B cell (primary cell): Measurements from ENCODE around the gene NCOA4. TPM values are rescaled to one million over a fixed set of nuclear protein-coding genes. Genes with fewer than 3 reads are reported as not detected.

ENCODE experiments used
- ATAC-seq: fragments of 200-7000 bp; cut with Tn5 transposase; one replicate; pipeline ENCODE4 v1.10.0; 2021; ENCODE audit warnings: low read depth, mild to moderate bottlenecking, moderate number of reproducible peaks, moderate library complexity
- CTCF ChIA-PET: fragments of 350-600 bp; sonication (Branson Sonifier 250); formaldehyde crosslinking; loops from one replicate; lab custom pipeline; 2021; ENCODE audit warnings: antibody characterized with exemption, inconsistent platforms; lab: Charles Lee
- POLR2A ChIA-PET: fragments of 350-600 bp; sonication (Branson Sonifier 250); formaldehyde crosslinking; loops from one replicate; lab custom pipeline; 2021; ENCODE audit warnings: antibody characterized with exemption; lab: Charles Lee
- DNase-seq: peaks from one replicate; pipeline ENCODE4 v3.0.0; 2013
- H2AFZ ChIP-seq: 2 replicates; pipeline ENCODE4 v1.6.1; 2012; ENCODE audit warnings: mild to moderate bottlenecking, low read depth, low read length; ENCODE audit not compliant: insufficient read depth, poor library complexity, severe bottlenecking
- H3K27ac ChIP-seq, 2 donors: 1 replicate in 1 of 2; 2 replicates in 1 of 2; pipeline ENCODE4 v1.5.1; 2012 to 2013; ENCODE audit warnings: low read length in 2 of 2, mild to moderate bottlenecking in 2 of 2, moderate library complexity in 1 of 2
- H3K27me3 ChIP-seq, 4 experiments: fragments of 200-600 bp in 1 of 4; sonication (generic) in 1 of 4; replicated peaks in 1 of 4; 1 replicate in 2 of 4; 2 replicates in 2 of 4; pipeline versions ENCODE4 v1.6.1 to v1.7.0; 2013 to 2016; ENCODE audit warnings: low read length in 3 of 4, mild to moderate bottlenecking in 2 of 4, mixed read lengths in 1 of 4, moderate library complexity in 1 of 4; ENCODE audit not compliant: insufficient read depth in 4 of 4, control insufficient read depth in 3 of 4; ENCODE audit errors: control extremely low read depth in 1 of 4
- H3K36me3 ChIP-seq, 2 experiments: replicated peaks in 1 of 2; 1 replicate in 1 of 2; 2 replicates in 1 of 2; pipeline versions ENCODE4 v1.6.1 to v1.7.1; 2013; ENCODE audit warnings: low read length in 1 of 2; ENCODE audit not compliant: insufficient read depth in 2 of 2, control insufficient read depth in 1 of 2; ENCODE audit errors: control extremely low read depth in 1 of 2, extremely low read depth in 1 of 2
- H3K4me1 ChIP-seq, 2 donors: fragments of 200-600 bp in 1 of 2; sonication (generic) in 1 of 2; 1 replicate in 1 of 2; 2 replicates in 1 of 2; pipeline versions ENCODE4 v1.5.1 to v1.6.1; 2013 to 2017; ENCODE audit warnings: low read length in 2 of 2; ENCODE audit not compliant: control insufficient read depth in 2 of 2, insufficient read depth in 2 of 2
- H3K4me2 ChIP-seq: replicated peaks from 2 replicates; pipeline ENCODE3; 2012; ENCODE audit warnings: mild to moderate bottlenecking, low read depth, low read length; ENCODE audit not compliant: poor library complexity, severe bottlenecking
- H3K4me3 ChIP-seq, 5 experiments: fragments of 200-600 bp in 1 of 5; sonication (generic) in 1 of 5; 1 replicate in 3 of 5; 2 replicates in 2 of 5; pipeline versions ENCODE4 v1.5.1 to v1.7.0; 2011 to 2016; ENCODE audit warnings: low read length in 4 of 5, mild to moderate bottlenecking in 4 of 5, low read depth in 2 of 5, control low read depth in 1 of 5, moderate library complexity in 1 of 5; ENCODE audit not compliant: insufficient read depth in 1 of 5; ENCODE audit errors: control extremely low read depth in 1 of 5, extremely low read depth in 1 of 5
- H3K79me2 ChIP-seq: fragments of 200-600 bp; sonication (generic); one replicate; pipeline ENCODE4 v1.6.0; 2016; ENCODE audit warnings: low read length; ENCODE audit not compliant: control insufficient read depth, insufficient read depth
- H3K9ac ChIP-seq: fragments of 200-600 bp; sonication (generic); 2 replicates; pipeline ENCODE4 v1.6.1; 2017; ENCODE audit warnings: mild to moderate bottlenecking, low read length, moderate library complexity
- H3K9me3 ChIP-seq, 3 donors: one replicate each; pipeline versions ENCODE4 v1.6.1 to v1.7.1; 2013; ENCODE audit warnings: low read length in 2 of 3; ENCODE audit not compliant: control insufficient read depth in 2 of 3, insufficient read depth in 1 of 3; ENCODE audit errors: control extremely low read depth in 1 of 3
- H4K20me1 ChIP-seq: 2 replicates; pipeline ENCODE4 v1.6.0; 2012; ENCODE audit warnings: mild to moderate bottlenecking, low read length; ENCODE audit not compliant: insufficient read depth, control insufficient read depth, poor library complexity, severe bottlenecking
- H3K27ac Mint-ChIP-seq: one replicate; pipeline ENCODE4 v1.8.0; 2021; ENCODE audit warnings: mixed read lengths
- H3K27me3 Mint-ChIP-seq: one replicate; pipeline ENCODE4 v1.8.0; 2021; ENCODE audit warnings: mixed read lengths
- H3K4me1 Mint-ChIP-seq: one replicate; pipeline ENCODE4 v1.8.0; 2021; ENCODE audit warnings: mixed read lengths
- H3K4me3 Mint-ChIP-seq: one replicate; pipeline ENCODE4 v1.8.0; 2021; ENCODE audit warnings: mixed read lengths
- H3K9me3 Mint-ChIP-seq: one replicate; pipeline ENCODE4 v1.8.0; 2022; ENCODE audit warnings: mixed read lengths; ENCODE audit not compliant: insufficient read depth
- CTCF ChIP-seq: fragments of 200-600 bp; IDR thresholded peaks from one replicate; pipeline ENCODE4 v1.8.0; 2022; ENCODE audit warnings: antibody characterized with exemption, mild to moderate bottlenecking
- EZH2 ChIP-seq: IDR thresholded peaks from 2 replicates; pipeline ENCODE4 v1.6.1; 2012; ENCODE audit warnings: borderline replicate concordance, low read depth, mild to moderate bottlenecking, moderate library complexity, low read length; ENCODE audit not compliant: insufficient read depth, poor library complexity, severe bottlenecking
- WGBS: methylation state at CpG from one replicate; pipeline ENCODE4 v1.1.5; 2013; ENCODE audit warnings: missing lambda C conversion rate; ENCODE audit not compliant: insufficient coverage; 5-methylcytosine and 5-hydroxymethylcytosine counted together
- intact Hi-C: fragments of 100-400 bp; cut with micrococcal nuclease; formaldehyde crosslinking; loops from one replicate; pipeline ENCODE4 v1.10.0; 2022
- polyA plus RNA-seq: library from polyadenylated mRNA; depleted of rRNA; stranded (reverse); fragments of >200 nt; gene quantifications from 2 replicates; pipeline ENCODE4 v1.2.3, GENCODE V29; 2012
- total RNA-seq, 2 donors: library from RNA; stranded (reverse); fragments of 120-200 nt in 1 of 2; gene quantifications; 1 replicate in 1 of 2; 2 replicates in 1 of 2; pipeline versions ENCODE4 v1.2.3 to v1.2.4, GENCODE V29; 2013 to 2022

NCOA4 gene
- total and polyA plus RNA-seq, 2 donors (not counting 1 experiment from before 2014, with no cell fraction given): 27.1 to 69.7 TPM

- Histone ChIP-seq H4K20me1 (no peaks in the 10 kb centered on the region), H3K27me3 (no peaks in the 10 kb centered on the region), H3K4me2 (no peak overlapping the region), H3K9ac (no peak overlapping the region), H3K79me2 (no peaks in the 10 kb centered on the region), H3K36me3 (no peaks in the 10 kb centered on the region), H3K4me3 (no peak overlapping the region), H3K4me1 (no peaks in the 10 kb centered on the region), H2AFZ (no peak overlapping the region), H3K9me3 (no peaks in the 10 kb centered on the region), H3K27ac (no peak overlapping the region)
- DNase-seq (no peak), ATAC-seq (no peak)
- H3K27me3 Mint-ChIP-seq: peaks cover 11% of the 10 kb centered on the region
- TF ChIP-seq CTCF: no peak
- intact Hi-C loops: no loop called here
- WGBS: 82% methylated on average over 3 of the region's 8 CpGs
- no peaks in the 10 kb centered on the region for H3K4me1 Mint-ChIP-seq
- ChIA-PET CTCF (no interaction called here), POLR2A (no interaction called here)
- no peak overlapping the region for H3K27ac Mint-ChIP-seq
- H3K9me3 Mint-ChIP-seq: no peaks in the 10 kb centered on the region
- H3K4me3 Mint-ChIP-seq: no peak overlapping the region
These were observed 5.8 kb upstream of the NCOA4 start for GRCh38 chr10:46035923-46036849.

- no peak overlapping the region for H3K9ac ChIP-seq
- Mint-ChIP-seq H3K27ac (no peak overlapping the region), H3K27me3 (peaks cover 8% of the 10 kb centered on the region), H3K9me3 (no peaks in the 10 kb centered on the region), H3K4me1 (peaks cover 17% of the 10 kb centered on the region), H3K4me3 (no peak overlapping the region)
- TF ChIP-seq CTCF: no peak
- TF ChIP-seq EZH2: no peak
- H3K36me3 ChIP-seq: no peaks in the 10 kb centered on the region
- POLR2A ChIA-PET: no interaction called here
- peaks cover 18% of the 10 kb centered on the region for H3K79me2 ChIP-seq
- no peaks in the 10 kb centered on the region for H3K9me3 ChIP-seq
- no peak overlapping the region for H3K4me2 ChIP-seq
- H3K4me3 ChIP-seq: no peak overlapping the region
- no peak overlapping the region for H3K27ac ChIP-seq
- peaks cover 17% of the 10 kb centered on the region for H4K20me1 ChIP-seq
- intact Hi-C loops: loop anchor here (5.0 kb wide), 3 partner anchors 59 to 571 kb away; no protein-coding TSS in a partner anchor
- ATAC-seq: no peak
- no peaks in the 10 kb centered on the region for H3K27me3 ChIP-seq
- CTCF ChIA-PET: interaction anchor here (0.8 kb wide), 1 partner anchor 10 kb away, joined by 3 read pairs; no protein-coding TSS in a partner anchor
- H3K4me1 ChIP-seq: peaks cover 13 to 18% of the 10 kb centered on the region in 2 donors
- no peak for DNase-seq
- no peak overlapping the region for H2AFZ ChIP-seq
These were observed 3.2 kb upstream of the NCOA4 start for GRCh38 chr10:46033602-46034011.
